Gastroesophageal sphincter (tissue), 3 donors: Measurements from ENCODE around the gene MUS81.

Source experiments
- EP300 ChIP-seq: sonication (generic); formaldehyde crosslinking; IDR thresholded peaks from one replicate; pipeline ENCODE4 v1.6.1; 2017; ENCODE audit warnings: antibody characterized with exemption, mild to moderate bottlenecking
- POLR2AphosphoS5 ChIP-seq: sonication (generic); formaldehyde crosslinking; IDR thresholded peaks from one replicate; pipeline ENCODE4 v1.6.1; 2017; ENCODE audit warnings: antibody characterized with exemption
- TF ChIP-seq, protein P1 (sequence below), 4 experiments: fragments of 200-600 bp in 2 of 4; fragments of 450-650 bp in 2 of 4; sonication (generic) in 1 of 4; IDR thresholded peaks; one replicate each; pipeline ENCODE4 v1.5.1; 2017 to 2019; ENCODE audit warnings: antibody characterized with exemption in 4 of 4, mild to moderate bottlenecking in 2 of 4, moderate library complexity in 2 of 4

GRCh38 chr11:65849771-65850216 is 10.4 kb upstream of the MUS81 start:
- TF ChIP-seq, protein P1, sequence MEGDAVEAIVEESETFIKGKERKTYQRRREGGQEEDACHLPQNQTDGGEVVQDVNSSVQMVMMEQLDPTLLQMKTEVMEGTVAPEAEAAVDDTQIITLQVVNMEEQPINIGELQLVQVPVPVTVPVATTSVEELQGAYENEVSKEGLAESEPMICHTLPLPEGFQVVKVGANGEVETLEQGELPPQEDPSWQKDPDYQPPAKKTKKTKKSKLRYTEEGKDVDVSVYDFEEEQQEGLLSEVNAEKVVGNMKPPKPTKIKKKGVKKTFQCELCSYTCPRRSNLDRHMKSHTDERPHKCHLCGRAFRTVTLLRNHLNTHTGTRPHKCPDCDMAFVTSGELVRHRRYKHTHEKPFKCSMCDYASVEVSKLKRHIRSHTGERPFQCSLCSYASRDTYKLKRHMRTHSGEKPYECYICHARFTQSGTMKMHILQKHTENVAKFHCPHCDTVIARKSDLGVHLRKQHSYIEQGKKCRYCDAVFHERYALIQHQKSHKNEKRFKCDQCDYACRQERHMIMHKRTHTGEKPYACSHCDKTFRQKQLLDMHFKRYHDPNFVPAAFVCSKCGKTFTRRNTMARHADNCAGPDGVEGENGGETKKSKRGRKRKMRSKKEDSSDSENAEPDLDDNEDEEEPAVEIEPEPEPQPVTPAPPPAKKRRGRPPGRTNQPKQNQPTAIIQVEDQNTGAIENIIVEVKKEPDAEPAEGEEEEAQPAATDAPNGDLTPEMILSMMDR (IDR thresholded peaks at IDR 0.05), result no peak
- TF ChIP-seq POLR2AphosphoS5, result no peak
- TF ChIP-seq EP300, result no peak
